SH-SY5Y (cell line): Measurements from ENCODE around the gene MYOCD.

Experiments
- GATA2 ChIP-seq: IDR thresholded peaks from 2 replicates; pipeline ENCODE4 v1.6.1; 2011; ENCODE audit warnings: mild to moderate bottlenecking, low read depth, low read length
- GATA3 ChIP-seq: IDR thresholded peaks from 2 replicates; pipeline ENCODE4 v1.6.1; 2011; ENCODE audit warnings: low read depth, mild to moderate bottlenecking, low read length, moderate library complexity

- no peak for TF ChIP-seq GATA2
- no peak for TF ChIP-seq GATA3
These were observed 46.1 kb upstream of the MYOCD start for GRCh38 chr17:12619459-12620199.
